Thoracic aorta (tissue), 2 donors: ENCODE data around the gene MRPL55. TPM values are rescaled to one million over a fixed set of nuclear protein-coding genes. Genes with fewer than 3 reads are reported as not detected.

Experiments used
- ATAC-seq: fragments of 150-250 bp; one replicate; pipeline ENCODE4 v1.8.0; 2017; ENCODE audit warnings: low read depth; ENCODE audit not compliant: insufficient number of reproducible peaks, low FRiP score
- DNase-seq: peaks from one replicate; pipeline ENCODE4 v3.0.0-alpha.2; 2020; ENCODE audit warnings: low spot score
- H3K27ac ChIP-seq, 2 donors: fragments of 200-600 bp; sonication (generic); 1 replicate in 1 of 2; 2 replicates in 1 of 2; pipeline ENCODE4 v1.5.1; 2016; ENCODE audit warnings: mild to moderate bottlenecking in 2 of 2, moderate library complexity in 2 of 2
- H3K27me3 ChIP-seq: fragments of 200-600 bp; sonication (generic); replicated peaks from 2 replicates; pipeline ENCODE4 v1.6.0; 2016; ENCODE audit warnings: mild to moderate bottlenecking; ENCODE audit not compliant: insufficient read depth
- H3K36me3 ChIP-seq: fragments of 200-600 bp; sonication (generic); one replicate; pipeline ENCODE4 v1.5.1; 2016
- H3K4me1 ChIP-seq, 2 donors: fragments of 200-600 bp; sonication (generic); 1 replicate in 1 of 2; 2 replicates in 1 of 2; pipeline versions ENCODE4 v1.5.1 to v1.6.0; 2016; ENCODE audit warnings: low read depth in 2 of 2, mild to moderate bottlenecking in 1 of 2; ENCODE audit not compliant: control insufficient read depth in 1 of 2
- H3K4me3 ChIP-seq: fragments of 200-600 bp; sonication (generic); 2 replicates; pipeline ENCODE4 v1.5.1; 2016; ENCODE audit warnings: mild to moderate bottlenecking
- H3K9me3 ChIP-seq: fragments of 200-600 bp; sonication (generic); 2 replicates; pipeline ENCODE4 v1.5.1; 2016
- total RNA-seq, 2 donors: library from RNA; depleted of rRNA; stranded (reverse); fragments of >200 nt; gene quantifications; one replicate each; pipeline versions ENCODE4 v1.1.0 to v1.2.3, GENCODE V29; 2016
- TF ChIP-seq, protein P1 (sequence below): fragments of 200-600 bp; sonication (generic); IDR thresholded peaks from one replicate; pipeline ENCODE4 v1.5.1; 2019; ENCODE audit warnings: antibody characterized with exemption

The MRPL55 gene
- total RNA-seq, 2 donors from 2014 or later: 32.4 to 79.3 TPM

DNA sequence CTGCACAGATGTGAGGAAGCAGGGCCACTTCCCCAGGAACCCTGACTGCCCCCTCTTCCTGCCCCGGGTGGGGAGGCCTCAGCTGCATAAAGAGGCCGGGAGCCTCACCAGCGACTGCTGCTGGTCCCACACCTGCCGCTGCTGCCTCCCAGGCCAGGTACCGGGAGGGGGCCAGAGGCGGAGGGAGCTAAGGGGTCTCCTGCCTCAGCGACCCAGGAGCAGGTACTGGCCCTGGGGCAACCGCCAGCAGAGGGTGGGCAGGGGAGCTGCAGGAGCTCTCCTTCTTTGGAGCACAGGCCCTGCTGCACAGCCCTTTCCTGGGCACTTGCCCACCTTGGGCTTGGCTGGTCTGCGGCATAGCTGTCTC is 47.4 kb upstream of the MRPL55 start:
- ATAC-seq (no peak), DNase-seq (no peak)
- Histone ChIP-seq H3K4me3 (no peak overlapping the region), H3K27me3 (no peaks in the 10 kb centered on the region), H3K27ac (no peak overlapping the region), H3K4me1 (peaks cover under 1 to 4% of the 10 kb centered on the region in 2 donors), H3K9me3 (no peaks in the 10 kb centered on the region), H3K36me3 (no peaks in the 10 kb centered on the region)
- TF ChIP-seq, protein P1, sequence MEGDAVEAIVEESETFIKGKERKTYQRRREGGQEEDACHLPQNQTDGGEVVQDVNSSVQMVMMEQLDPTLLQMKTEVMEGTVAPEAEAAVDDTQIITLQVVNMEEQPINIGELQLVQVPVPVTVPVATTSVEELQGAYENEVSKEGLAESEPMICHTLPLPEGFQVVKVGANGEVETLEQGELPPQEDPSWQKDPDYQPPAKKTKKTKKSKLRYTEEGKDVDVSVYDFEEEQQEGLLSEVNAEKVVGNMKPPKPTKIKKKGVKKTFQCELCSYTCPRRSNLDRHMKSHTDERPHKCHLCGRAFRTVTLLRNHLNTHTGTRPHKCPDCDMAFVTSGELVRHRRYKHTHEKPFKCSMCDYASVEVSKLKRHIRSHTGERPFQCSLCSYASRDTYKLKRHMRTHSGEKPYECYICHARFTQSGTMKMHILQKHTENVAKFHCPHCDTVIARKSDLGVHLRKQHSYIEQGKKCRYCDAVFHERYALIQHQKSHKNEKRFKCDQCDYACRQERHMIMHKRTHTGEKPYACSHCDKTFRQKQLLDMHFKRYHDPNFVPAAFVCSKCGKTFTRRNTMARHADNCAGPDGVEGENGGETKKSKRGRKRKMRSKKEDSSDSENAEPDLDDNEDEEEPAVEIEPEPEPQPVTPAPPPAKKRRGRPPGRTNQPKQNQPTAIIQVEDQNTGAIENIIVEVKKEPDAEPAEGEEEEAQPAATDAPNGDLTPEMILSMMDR: no peak

DNA sequence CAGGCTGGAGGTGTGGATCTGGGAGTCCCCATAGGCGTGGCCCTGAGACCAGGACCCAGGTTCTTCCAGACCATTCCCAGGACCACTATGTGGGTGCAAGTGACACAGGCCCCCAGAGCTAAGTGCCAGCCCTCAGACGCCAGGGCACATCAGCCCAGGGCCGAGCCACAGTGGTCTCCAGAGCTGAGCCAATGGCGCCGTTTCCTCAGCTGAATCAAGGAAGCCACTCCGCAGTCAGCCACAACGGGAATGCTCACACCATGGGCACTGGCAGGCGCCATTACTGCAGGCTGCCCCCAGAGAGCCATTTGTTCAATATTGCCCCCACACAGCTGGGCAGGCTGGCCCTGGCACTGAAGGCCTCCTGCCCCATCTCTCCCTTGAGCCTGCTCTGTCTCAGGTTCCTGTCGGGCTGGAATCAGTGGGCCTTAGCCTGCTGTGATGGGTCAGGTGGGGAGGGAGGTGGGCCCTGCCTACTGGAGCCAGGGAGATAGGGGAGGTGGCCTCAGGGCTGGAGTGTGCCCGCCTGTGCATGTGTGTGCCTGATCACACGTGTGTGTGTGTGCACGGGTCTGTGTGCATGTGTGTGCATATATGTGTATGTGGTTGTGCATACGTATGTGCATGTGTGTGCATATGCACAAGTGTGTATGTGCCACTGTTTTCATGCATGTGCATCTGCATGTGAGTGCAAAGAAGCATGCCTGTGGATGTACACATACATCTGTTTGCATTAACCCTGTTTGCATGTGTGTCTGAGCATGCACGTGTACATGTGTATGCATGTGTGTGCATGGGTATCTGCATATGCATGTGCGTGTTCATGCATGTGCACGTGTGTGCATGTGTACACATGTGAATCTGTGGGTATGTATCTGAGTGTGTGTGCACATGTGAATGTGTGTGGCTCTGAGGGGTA is 46.8 kb upstream of the MRPL55 start:
- no peak for DNase-seq
- Histone ChIP-seq H3K4me3 (no peak overlapping the region), H3K27ac (no peak overlapping the region), H3K9me3 (no peaks in the 10 kb centered on the region), H3K4me1 (peaks cover 7 to 10% of the 10 kb centered on the region in 2 donors), H3K36me3 (no peaks in the 10 kb centered on the region), H3K27me3 (no peaks in the 10 kb centered on the region)
- TF ChIP-seq, protein P1: no peak
- no peak for ATAC-seq

DNA sequence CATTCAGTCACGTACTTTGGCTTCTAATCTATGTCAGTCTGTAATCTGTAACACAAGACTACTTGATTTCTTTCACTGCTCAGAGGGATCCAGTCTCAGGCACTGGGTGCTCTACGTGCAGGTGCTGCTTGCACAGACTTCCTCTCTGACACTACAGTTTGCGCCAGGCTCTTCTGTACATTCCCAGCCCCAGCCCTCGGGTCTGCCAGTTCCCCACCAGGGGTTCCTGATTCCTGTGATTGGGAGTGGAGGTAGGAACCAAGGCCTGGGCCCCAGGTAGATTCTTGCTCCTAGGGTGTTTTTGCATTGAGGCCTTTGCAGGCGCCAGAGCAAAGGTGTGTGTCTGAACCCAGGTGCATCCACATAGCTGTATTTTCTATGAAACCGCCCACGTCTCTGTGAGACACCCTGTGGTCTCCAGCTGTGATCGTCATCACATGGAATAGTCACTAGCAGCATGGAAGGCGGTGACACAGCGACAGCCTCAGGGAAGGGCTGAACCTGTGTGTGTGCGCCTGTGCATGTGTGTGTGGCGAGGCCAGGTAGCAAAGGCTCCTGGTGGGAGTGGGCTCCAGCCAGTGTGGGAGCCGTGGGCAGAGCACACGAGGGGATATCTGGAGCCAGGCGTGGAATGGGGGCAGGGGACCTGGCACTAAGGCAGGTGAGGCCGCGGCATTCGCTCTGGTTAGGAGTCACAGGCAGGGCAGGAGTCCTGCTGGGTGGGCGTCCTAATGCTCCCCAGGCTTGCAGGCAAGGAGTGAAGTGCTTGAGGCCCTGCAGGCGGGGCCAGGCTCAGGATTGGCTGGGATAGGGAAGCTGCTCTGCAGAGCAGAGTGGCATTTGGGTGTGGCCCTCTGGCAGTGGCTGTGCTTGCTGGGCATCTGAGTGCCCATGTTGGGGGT is 45.8 kb upstream of the MRPL55 start:
- Histone ChIP-seq H3K27ac (no peak overlapping the region), H3K4me1 (peaks cover 15 to 20% of the 10 kb centered on the region in 2 donors), H3K36me3 (no peaks in the 10 kb centered on the region), H3K27me3 (no peaks in the 10 kb centered on the region), H3K4me3 (no peak overlapping the region), H3K9me3 (no peaks in the 10 kb centered on the region)
- no peak for ATAC-seq
- TF ChIP-seq, protein P1: no peak
- DNase-seq: no peak

DNA sequence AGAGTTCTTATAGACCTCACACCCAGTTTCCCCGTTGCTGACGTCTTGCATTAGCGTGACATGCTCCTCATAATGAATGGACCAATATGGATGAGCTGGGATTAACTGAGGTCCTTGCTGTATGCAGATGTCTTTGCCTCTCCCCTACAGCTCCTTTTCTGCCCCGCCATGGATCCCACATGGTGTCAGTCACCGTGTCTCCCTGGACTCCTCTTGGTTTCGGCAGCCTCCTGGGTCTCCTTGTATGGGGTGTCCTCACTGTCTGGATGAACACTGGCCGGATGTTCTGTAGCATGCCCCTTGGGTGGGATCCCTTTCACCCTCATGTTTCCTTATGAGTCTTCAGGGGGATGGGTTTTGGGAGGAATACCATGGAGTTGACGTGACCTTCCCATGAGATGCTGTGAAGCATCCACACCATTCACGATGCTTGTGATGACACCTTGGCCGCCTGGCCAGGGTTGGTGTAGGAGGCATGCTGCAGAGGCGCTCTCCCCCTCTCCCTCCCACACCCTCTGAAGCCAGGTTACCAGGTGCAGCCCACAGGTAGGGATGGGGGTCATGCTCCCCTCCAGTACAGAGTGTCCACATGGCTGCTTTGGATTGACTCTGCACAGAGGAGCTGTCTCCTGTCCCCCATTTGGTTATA is 45.0 kb upstream of the MRPL55 start:
- Histone ChIP-seq H3K9me3 (no peaks in the 10 kb centered on the region), H3K4me1 (peaks cover 23 to 28% of the 10 kb centered on the region in 2 donors), H3K4me3 (no peak overlapping the region), H3K27me3 (no peaks in the 10 kb centered on the region), H3K36me3 (no peaks in the 10 kb centered on the region), H3K27ac (no peak overlapping the region)
- ATAC-seq (no peak), DNase-seq (no peak)
- TF ChIP-seq, protein P1: no peak

DNA sequence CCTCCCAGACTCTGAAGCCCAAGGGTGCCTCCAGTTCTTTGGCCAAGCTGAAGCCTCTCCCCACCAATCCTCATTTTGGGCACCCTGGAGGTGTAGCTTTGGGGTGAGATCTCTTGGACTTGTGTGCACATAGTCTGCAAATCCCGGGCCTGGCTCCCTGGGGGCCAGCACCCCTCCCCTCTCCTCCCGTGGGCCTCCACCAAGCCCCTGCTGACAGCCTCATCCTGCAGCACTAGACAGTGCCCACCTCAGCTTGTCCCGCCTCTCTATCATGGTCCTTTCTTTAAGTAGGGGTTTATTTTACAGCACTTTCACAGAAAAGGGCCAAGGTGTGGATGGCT is 43.8 kb upstream of the MRPL55 start:
- Histone ChIP-seq H3K36me3 (no peaks in the 10 kb centered on the region), H3K9me3 (no peaks in the 10 kb centered on the region), H3K4me1 (peaks cover 26 to 34% of the 10 kb centered on the region in 2 donors), H3K4me3 (no peak overlapping the region), H3K27me3 (no peaks in the 10 kb centered on the region), H3K27ac (no peak overlapping the region)
- TF ChIP-seq, protein P1: no peak
- DNase-seq (no peak), ATAC-seq (no peak)
